Measurements from ENCODE around the gene CAMTA1. TPM values are rescaled to one million over a fixed set of nuclear protein-coding genes. Genes with fewer than 3 reads are reported as not detected.

CAMTA1 gene
- polyA plus RNA-seq, 1 donor from 2014 or later: 162 TPM

DNA sequence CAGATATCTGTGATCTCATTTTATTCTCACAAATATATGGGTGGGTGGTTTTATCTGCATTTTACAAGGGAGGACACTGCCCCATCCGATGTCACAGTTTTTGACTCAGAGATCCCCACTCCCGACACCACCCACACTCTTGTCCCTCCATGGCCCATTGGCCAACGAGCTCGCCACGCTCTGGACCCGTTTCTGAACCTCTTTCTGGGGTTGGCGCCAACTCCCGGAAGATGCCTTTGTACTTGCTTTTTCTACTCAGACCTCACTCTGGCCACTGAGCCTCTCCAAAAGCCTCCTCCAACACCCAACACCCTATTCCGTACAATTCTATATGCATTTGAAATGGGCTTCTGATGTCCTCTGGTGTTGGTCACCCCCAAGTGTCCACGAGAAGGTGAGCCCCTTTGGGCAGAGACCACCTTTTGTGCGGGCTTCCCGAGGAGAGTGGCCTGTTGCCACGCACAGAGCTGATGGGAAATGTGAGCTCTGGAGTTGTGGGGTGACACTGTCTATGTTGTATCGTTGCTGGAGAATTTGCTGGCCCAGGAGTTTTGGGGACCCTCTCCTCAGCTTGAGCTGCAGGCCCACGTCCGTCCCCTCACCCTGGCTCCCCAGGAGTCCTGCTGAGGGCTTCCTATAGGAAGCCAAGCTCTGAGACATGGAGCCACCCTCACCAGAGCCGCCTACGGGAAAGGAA is 618.9 kb downstream of the CAMTA1 start:
- Histone ChIP-seq H3K79me2 (replicated peaks; ENCODE audit: insufficient read depth, low read length) (no peaks in the 10 kb centered on the region), H2AFZ (ENCODE audit: low read depth, low read length) (no peak overlapping the region), H3K9me2 (ENCODE audit: insufficient read depth, low read length) (no peaks in the 10 kb centered on the region), H3K4me3 (ENCODE audit: low read length) (no peak overlapping the region), H3K4me2 (ENCODE audit: low read length) (no peak overlapping the region), H3K27me3 (ENCODE audit: insufficient read depth, low read depth, low read length) (no peaks in the 10 kb centered on the region), H3K9me3 (ENCODE audit: low read length) (no peaks in the 10 kb centered on the region), H4K20me1 (ENCODE audit: insufficient read depth) (no peaks in the 10 kb centered on the region), H3K36me3 (ENCODE audit: insufficient read depth, low read length) (no peaks in the 10 kb centered on the region), H3K27ac (ENCODE audit: low read length) (no peak overlapping the region), H3F3A (ENCODE audit: insufficient read depth, low read length, poor library complexity, severe bottlenecking) (no peaks in the 10 kb centered on the region), H3K9ac (ENCODE audit: low read length) (no peak overlapping the region)
- TF ChIP-seq, protein P1, sequence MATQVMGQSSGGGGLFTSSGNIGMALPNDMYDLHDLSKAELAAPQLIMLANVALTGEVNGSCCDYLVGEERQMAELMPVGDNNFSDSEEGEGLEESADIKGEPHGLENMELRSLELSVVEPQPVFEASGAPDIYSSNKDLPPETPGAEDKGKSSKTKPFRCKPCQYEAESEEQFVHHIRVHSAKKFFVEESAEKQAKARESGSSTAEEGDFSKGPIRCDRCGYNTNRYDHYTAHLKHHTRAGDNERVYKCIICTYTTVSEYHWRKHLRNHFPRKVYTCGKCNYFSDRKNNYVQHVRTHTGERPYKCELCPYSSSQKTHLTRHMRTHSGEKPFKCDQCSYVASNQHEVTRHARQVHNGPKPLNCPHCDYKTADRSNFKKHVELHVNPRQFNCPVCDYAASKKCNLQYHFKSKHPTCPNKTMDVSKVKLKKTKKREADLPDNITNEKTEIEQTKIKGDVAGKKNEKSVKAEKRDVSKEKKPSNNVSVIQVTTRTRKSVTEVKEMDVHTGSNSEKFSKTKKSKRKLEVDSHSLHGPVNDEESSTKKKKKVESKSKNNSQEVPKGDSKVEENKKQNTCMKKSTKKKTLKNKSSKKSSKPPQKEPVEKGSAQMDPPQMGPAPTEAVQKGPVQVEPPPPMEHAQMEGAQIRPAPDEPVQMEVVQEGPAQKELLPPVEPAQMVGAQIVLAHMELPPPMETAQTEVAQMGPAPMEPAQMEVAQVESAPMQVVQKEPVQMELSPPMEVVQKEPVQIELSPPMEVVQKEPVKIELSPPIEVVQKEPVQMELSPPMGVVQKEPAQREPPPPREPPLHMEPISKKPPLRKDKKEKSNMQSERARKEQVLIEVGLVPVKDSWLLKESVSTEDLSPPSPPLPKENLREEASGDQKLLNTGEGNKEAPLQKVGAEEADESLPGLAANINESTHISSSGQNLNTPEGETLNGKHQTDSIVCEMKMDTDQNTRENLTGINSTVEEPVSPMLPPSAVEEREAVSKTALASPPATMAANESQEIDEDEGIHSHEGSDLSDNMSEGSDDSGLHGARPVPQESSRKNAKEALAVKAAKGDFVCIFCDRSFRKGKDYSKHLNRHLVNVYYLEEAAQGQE (IDR thresholded peaks at IDR 0.05; ENCODE audit: borderline replicate concordance): no peak
- TF ChIP-seq TAF1 (IDR thresholded peaks at IDR 0.05; ENCODE audit: low read depth) (no peak), MXI1 (conservative IDR thresholded peaks at IDR 0.05; ENCODE audit: poor library complexity, severe bottlenecking) (no peak)
- TF ChIP-seq, protein P2, sequence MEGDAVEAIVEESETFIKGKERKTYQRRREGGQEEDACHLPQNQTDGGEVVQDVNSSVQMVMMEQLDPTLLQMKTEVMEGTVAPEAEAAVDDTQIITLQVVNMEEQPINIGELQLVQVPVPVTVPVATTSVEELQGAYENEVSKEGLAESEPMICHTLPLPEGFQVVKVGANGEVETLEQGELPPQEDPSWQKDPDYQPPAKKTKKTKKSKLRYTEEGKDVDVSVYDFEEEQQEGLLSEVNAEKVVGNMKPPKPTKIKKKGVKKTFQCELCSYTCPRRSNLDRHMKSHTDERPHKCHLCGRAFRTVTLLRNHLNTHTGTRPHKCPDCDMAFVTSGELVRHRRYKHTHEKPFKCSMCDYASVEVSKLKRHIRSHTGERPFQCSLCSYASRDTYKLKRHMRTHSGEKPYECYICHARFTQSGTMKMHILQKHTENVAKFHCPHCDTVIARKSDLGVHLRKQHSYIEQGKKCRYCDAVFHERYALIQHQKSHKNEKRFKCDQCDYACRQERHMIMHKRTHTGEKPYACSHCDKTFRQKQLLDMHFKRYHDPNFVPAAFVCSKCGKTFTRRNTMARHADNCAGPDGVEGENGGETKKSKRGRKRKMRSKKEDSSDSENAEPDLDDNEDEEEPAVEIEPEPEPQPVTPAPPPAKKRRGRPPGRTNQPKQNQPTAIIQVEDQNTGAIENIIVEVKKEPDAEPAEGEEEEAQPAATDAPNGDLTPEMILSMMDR (IDR thresholded peaks at IDR 0.05; ENCODE audit: poor library complexity, severe bottlenecking): no peak

DNA sequence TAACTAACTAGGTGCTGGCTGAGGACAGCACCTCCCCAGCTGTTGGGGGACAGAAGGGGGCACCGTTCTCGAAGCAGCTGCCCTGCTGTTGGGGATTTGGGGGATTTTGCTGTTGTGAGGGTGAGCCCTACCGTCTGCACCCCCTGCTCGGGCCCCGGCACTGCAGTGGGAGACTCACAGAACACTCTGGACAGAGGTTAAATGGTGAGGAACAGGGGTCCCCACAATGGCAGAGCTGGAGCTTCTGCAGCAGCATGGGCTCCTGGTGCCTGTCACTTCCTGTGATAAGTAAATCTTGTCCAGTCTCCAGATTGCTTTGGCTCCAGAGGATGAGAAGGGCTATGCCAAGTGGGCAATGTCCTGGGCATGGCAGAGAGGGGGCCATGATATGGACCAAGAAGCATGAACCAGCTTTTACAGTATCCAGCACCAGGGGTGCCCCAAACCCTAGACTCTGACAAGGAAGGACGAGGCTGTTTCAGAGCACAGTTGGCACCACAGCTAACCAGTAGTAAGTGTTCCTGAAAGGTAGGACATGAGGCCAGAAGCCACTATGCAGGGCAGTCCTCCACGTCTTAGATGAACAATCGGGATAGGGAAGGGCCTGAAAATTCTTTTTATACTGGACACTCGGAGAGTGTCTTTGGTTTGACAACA is 620.7 kb downstream of the CAMTA1 start:
- Histone ChIP-seq H3K79me2 (replicated peaks; ENCODE audit: insufficient read depth, low read length) (no peaks in the 10 kb centered on the region), H3K9me3 (ENCODE audit: low read length) (no peaks in the 10 kb centered on the region), H3K27ac (ENCODE audit: low read length) (no peak overlapping the region), H3K27me3 (ENCODE audit: insufficient read depth, low read depth, low read length) (no peaks in the 10 kb centered on the region), H3K36me3 (ENCODE audit: insufficient read depth, low read length) (no peaks in the 10 kb centered on the region), H4K20me1 (ENCODE audit: insufficient read depth) (no peaks in the 10 kb centered on the region), H3K9me2 (ENCODE audit: insufficient read depth, low read length) (no peaks in the 10 kb centered on the region), H2AFZ (ENCODE audit: low read depth, low read length) (no peak overlapping the region), H3F3A (ENCODE audit: insufficient read depth, low read length, poor library complexity, severe bottlenecking) (no peaks in the 10 kb centered on the region), H3K9ac (ENCODE audit: low read length) (no peak overlapping the region), H3K4me2 (ENCODE audit: low read length) (no peak overlapping the region), H3K4me3 (ENCODE audit: low read length) (no peak overlapping the region)
- no peak for TF ChIP-seq EP300 (conservative IDR thresholded peaks at IDR 0.05; ENCODE audit: poor library complexity, severe bottlenecking)
- TF ChIP-seq RAD21 (conservative IDR thresholded peaks at IDR 0.05): no peak
- no peak for TF ChIP-seq SMC3 (conservative IDR thresholded peaks at IDR 0.05; ENCODE audit: poor library complexity)
- no peak for TF ChIP-seq POLR2AphosphoS5 (IDR thresholded peaks at IDR 0.05)

All from neural cell (in vitro differentiated cells).